Activated naive CD4-positive, alpha-beta T cell treated with anti-CD3 and anti-CD28 coated beads, Interleukin-2, amount 10 ng/mL, durations not matched to agents 7 days and 5 days (primary cell): ENCODE data around the gene OS9.
"Not testable (repeated sequence)": the region's sequence is repeated elsewhere in the genome, so short reads cannot be mapped to it uniquely, and the experiment has no call there.

Experiments used
- CTCF ChIA-PET: fragments of 350-600 bp; sonication (Branson Sonifier 250); formaldehyde crosslinking; loops from one replicate; lab custom pipeline; 2021; ENCODE audit warnings: antibody characterized with exemption; lab: Charles Lee
- DNase-seq: peaks from one replicate; pipeline ENCODE4 v3.0.0-alpha.2; 2020
- H3K27ac Mint-ChIP-seq: one replicate; pipeline ENCODE4 v1.8.0; 2021; ENCODE audit warnings: mild to moderate bottlenecking, moderate library complexity, mixed read lengths
- H3K27me3 Mint-ChIP-seq: one replicate; pipeline ENCODE4 v1.8.0; 2021; ENCODE audit warnings: mild to moderate bottlenecking, mixed read lengths
- H3K36me3 Mint-ChIP-seq: one replicate; pipeline ENCODE4 v1.8.0; 2021; ENCODE audit warnings: mixed read lengths
- H3K4me1 Mint-ChIP-seq: one replicate; pipeline ENCODE4 v1.8.0; 2021; ENCODE audit warnings: mixed read lengths
- H3K4me3 Mint-ChIP-seq: one replicate; pipeline ENCODE4 v1.8.0; 2021; ENCODE audit warnings: mild to moderate bottlenecking, moderate library complexity, mixed read lengths
- H3K9me3 Mint-ChIP-seq: one replicate; pipeline ENCODE4 v1.8.0; 2021; ENCODE audit warnings: mixed read lengths

OS9 gene

DNA sequence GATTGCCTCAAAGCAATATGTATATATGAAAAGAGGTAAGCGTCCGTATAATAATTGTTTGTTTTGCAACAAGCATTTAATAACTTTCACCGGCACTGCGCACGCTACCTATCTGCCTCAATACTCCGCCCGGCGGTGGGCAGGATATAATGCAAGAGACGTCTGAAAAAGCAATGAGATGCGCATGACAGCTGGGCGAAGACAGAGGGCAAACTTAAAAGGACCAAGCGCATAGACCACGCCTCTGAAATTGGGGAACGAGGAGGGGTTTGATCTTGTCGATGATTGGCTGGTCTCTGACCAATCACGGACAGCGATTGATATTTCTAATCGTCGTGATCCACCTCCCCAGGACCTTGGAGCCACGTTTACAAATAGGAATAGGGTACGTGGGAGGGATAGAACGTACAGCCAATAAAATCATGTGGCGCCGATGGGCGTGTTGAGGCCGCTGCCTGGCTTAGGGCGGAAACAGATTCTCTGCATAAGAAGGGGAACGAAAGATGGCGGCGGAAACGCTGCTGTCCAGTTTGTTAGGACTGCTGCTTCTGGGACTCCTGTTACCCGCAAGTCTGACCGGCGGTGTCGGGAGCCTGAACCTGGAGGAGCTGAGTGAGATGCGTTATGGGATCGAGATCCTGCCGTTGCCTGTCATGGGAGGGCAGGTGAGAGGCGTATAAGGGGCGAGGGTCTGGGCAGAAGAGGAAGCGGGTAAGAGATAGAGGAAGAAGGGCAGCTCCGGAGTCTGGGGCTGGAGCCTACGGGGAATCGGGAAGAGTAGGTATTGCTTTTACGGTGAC lies at the start of gene OS9:
OS9 (plus strand) TSS at position 474 of the 800 bp plus-strand sequence; CDS start at position 504, 30 bp downstream.
- Mint-ChIP-seq H3K27ac (no peak within 1 kb of the TSS), H3K27me3 (no peaks in the 10 kb centered on the region), H3K36me3 (peaks cover 29% of the 10 kb centered on the region), H3K4me3 (no peak within 1 kb of the TSS), H3K4me1 (peaks cover 5% of the 10 kb centered on the region), H3K9me3 (no peaks in the 10 kb centered on the region)
- DNase-seq: peak; percentile 98
- CTCF ChIA-PET: interaction anchor here (0.7 to 3.2 kb wide), 7 partner anchors 20 to 110 kb away, joined by 3 to 13 read pairs (median 5); partner anchors contain the start of gene TSPAN31

DNA sequence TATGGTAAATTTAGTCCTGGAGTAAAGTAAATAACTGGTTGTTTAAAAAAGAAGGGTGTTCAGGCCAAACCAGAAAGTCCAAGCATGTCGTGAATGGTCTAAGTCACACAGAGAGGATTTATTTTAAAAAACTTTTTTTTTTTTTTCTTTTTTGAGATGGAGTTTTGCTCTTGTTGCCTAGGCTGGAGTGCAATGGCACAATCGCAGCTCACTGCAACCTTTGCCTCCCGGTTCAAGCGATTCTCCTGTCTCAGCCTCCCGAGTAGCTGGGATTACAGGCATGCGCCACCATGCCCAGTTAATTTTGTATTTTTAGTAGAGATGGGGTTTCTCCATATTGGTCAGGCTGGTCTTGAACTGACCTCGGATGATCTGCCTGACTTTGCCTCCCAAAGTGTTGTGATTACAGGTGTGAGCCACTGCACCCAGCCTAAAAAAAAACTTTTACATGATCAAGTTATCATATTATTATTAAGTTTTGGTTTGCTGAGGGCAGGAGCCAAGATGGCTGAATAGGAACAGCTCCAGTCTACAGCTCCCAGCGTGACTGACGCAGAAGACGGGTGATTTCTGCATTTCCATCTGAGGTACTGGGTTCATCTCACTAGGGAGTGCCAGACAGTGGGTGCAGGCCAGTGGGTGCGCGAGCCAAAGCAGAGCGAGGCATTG lies 47.8 kb upstream of the OS9 start:
- H3K4me3 Mint-ChIP-seq, H3K36me3 Mint-ChIP-seq, H3K4me1 Mint-ChIP-seq, H3K27ac Mint-ChIP-seq, DNase-seq, H3K9me3 Mint-ChIP-seq: not testable (repeated sequence)
- CTCF ChIA-PET: interaction anchor here (1.3 kb wide), 1 partner anchor 63 kb away, joined by 5 read pairs; no protein-coding TSS in a partner anchor
- H3K27me3 Mint-ChIP-seq: peaks cover 17% of the 10 kb centered on the region

- H3K27me3 Mint-ChIP-seq: peaks cover 12% of the 10 kb centered on the region
- CTCF ChIA-PET: interaction anchor here (1.3 kb wide), 1 partner anchor 64 kb away, joined by 5 read pairs; no protein-coding TSS in a partner anchor
- H3K27ac Mint-ChIP-seq: not testable (repeated sequence)
Observed at GRCh38 chr12:57646659-57647049, 47.3 kb upstream of the OS9 start.

GRCh38 chr12:57654042-57654441 lies 39.9 kb upstream of the OS9 start:
- no peaks in the 10 kb centered on the region for H3K36me3 Mint-ChIP-seq
- no peak overlapping the region for H3K4me3 Mint-ChIP-seq
- no peak for DNase-seq
- no peak overlapping the region for H3K27ac Mint-ChIP-seq
- no peaks in the 10 kb centered on the region for H3K4me1 Mint-ChIP-seq
- peaks cover 7% of the 10 kb centered on the region for H3K9me3 Mint-ChIP-seq
- CTCF ChIA-PET: interaction anchor here (0.7 kb wide), 1 partner anchor 16 kb away, joined by 3 read pairs; no protein-coding TSS in a partner anchor
- H3K27me3 Mint-ChIP-seq: peaks cover 8% of the 10 kb centered on the region

More at GRCh38 chr12:57646659-57647049, 47.3 kb upstream of the OS9 start:
- not testable (repeated sequence) for H3K9me3 Mint-ChIP-seq, H3K36me3 Mint-ChIP-seq, H3K4me3 Mint-ChIP-seq, H3K4me1 Mint-ChIP-seq, DNase-seq

GRCh38 chr12:57655541-57656240 lies 38.2 kb upstream of the OS9 start:
- H3K4me1 Mint-ChIP-seq: no peaks in the 10 kb centered on the region
- CTCF ChIA-PET: interaction anchor here (0.7 to 1.4 kb wide), 3 partner anchors 15 to 37 kb away, joined by 3 to 5 read pairs (median 3); no protein-coding TSS in a partner anchor

GRCh38 chr12:57656408-57656807 lies 37.5 kb upstream of the OS9 start:
- peaks cover 12% of the 10 kb centered on the region for H3K9me3 Mint-ChIP-seq
- H3K36me3 Mint-ChIP-seq, H3K4me1 Mint-ChIP-seq, H3K27ac Mint-ChIP-seq, H3K4me3 Mint-ChIP-seq, DNase-seq: not testable (repeated sequence)
- CTCF ChIA-PET: interaction anchor here (1.3 to 1.4 kb wide), 2 partner anchors 34 to 37 kb away, joined by 3 to 5 read pairs; no protein-coding TSS in a partner anchor
- H3K27me3 Mint-ChIP-seq: peaks cover 14% of the 10 kb centered on the region

More at GRCh38 chr12:57655541-57656240, 38.2 kb upstream of the OS9 start:
- H3K9me3 Mint-ChIP-seq: peaks cover 7% of the 10 kb centered on the region
- no peaks in the 10 kb centered on the region for H3K36me3 Mint-ChIP-seq
- H3K27me3 Mint-ChIP-seq: peaks cover 14% of the 10 kb centered on the region
- no peak for DNase-seq
- no peak overlapping the region for H3K27ac Mint-ChIP-seq
- no peak overlapping the region for H3K4me3 Mint-ChIP-seq

GRCh38 chr12:57657744-57658143 lies 36.2 kb upstream of the OS9 start:
- no peaks in the 10 kb centered on the region for H3K4me1 Mint-ChIP-seq
- H3K4me3 Mint-ChIP-seq: no peak overlapping the region
- peaks cover 14% of the 10 kb centered on the region for H3K9me3 Mint-ChIP-seq
- CTCF ChIA-PET: interaction anchor here (1.3 to 2.0 kb wide), 2 partner anchors 20 to 74 kb away, joined by 3 to 6 read pairs; no protein-coding TSS in a partner anchor
- H3K27me3 Mint-ChIP-seq: peaks cover 14% of the 10 kb centered on the region
- H3K36me3 Mint-ChIP-seq: no peaks in the 10 kb centered on the region
- DNase-seq: no peak
- H3K27ac Mint-ChIP-seq: no peak overlapping the region

GRCh38 chr12:57658890-57659289 lies 35.0 kb upstream of the OS9 start:
- Mint-ChIP-seq H3K36me3 (no peaks in the 10 kb centered on the region), H3K4me1 (no peaks in the 10 kb centered on the region), H3K27me3 (peaks cover 14% of the 10 kb centered on the region), H3K9me3 (peaks cover 13% of the 10 kb centered on the region), H3K27ac (no peak overlapping the region), H3K4me3 (no peak overlapping the region)
- CTCF ChIA-PET: interaction anchor here (2.0 kb wide), 1 partner anchor 21 kb away, joined by 6 read pairs; no protein-coding TSS in a partner anchor
- no peak for DNase-seq

DNA sequence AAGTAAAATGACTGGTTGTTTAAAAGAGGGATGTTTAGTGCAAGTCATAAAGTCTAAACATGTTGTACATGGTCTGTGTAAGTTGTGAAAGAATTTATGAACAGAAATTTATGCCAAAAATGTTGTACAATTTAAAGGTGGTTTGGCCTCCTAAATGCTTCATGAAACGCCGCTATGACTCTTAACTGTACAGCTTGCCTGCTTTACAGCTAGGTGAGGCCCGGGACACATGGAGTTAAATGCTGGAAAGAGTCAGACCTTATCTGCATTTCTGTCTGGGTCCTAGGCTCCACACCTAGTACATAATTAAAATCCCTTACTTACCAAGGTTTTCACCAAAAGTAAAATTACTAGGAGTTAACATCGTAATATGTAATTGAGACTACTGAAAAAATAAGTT lies 32.6 kb upstream of the OS9 start:
- Mint-ChIP-seq H3K36me3 (no peaks in the 10 kb centered on the region), H3K4me3 (no peak overlapping the region), H3K27ac (no peak overlapping the region), H3K9me3 (peaks cover 13% of the 10 kb centered on the region), H3K27me3 (peaks cover 14% of the 10 kb centered on the region), H3K4me1 (no peaks in the 10 kb centered on the region)
- CTCF ChIA-PET: no interaction called here
- DNase-seq: no peak

- H3K27me3 Mint-ChIP-seq, H3K9me3 Mint-ChIP-seq, DNase-seq, H3K4me1 Mint-ChIP-seq, H3K27ac Mint-ChIP-seq, H3K36me3 Mint-ChIP-seq, CTCF ChIA-PET, H3K4me3 Mint-ChIP-seq: not testable (repeated sequence)
Observed at GRCh38 chr12:57665066-57665820, 28.7 kb upstream of the OS9 start.

DNA sequence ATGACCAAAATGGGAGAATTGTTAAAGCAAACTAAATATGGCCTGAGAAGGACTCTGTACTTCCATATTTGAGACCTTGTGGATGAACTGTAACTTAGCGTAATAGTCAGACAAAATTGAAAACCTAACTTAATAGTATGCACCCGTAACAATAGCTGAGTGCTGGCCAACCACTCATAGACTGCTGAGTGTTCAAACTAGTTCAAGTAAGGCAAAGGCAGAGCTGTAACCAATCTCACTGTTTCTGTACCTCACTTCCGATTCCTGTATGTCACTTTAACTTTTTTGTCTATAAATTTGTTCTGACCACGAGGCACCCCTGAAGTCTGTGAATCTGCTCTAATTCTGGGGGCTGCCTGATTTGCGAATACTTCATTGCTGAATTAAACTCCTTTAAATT lies 27.0 kb upstream of the OS9 start:
- DNase-seq: no peak
- CTCF ChIA-PET: no interaction called here
- H3K27me3 Mint-ChIP-seq: peaks cover 4% of the 10 kb centered on the region
- H3K9me3 Mint-ChIP-seq: peaks cover 2% of the 10 kb centered on the region
- no peaks in the 10 kb centered on the region for H3K36me3 Mint-ChIP-seq
- H3K4me3 Mint-ChIP-seq: no peak overlapping the region
- no peak overlapping the region for H3K27ac Mint-ChIP-seq
- no peaks in the 10 kb centered on the region for H3K4me1 Mint-ChIP-seq

DNA sequence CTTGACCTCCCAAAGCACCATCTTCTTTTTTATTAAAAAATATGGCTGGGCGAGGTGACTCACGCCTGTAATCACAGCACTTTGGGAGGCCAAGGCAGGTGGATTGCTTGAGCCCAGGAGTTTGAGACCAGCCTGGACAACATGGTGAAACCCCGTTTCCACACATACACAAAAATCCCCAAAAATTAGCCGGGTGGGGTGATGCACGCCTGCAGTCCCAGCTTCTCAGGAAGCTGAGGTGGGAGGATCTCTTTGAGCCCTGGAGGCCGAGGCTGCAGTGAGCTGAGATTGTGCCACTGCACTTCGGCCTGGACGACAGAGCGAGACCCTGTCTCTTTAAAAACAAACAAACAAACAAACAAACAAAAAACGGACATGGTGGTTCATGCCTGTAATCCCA lies 24.2 kb upstream of the OS9 start:
- H3K4me3 Mint-ChIP-seq, H3K27ac Mint-ChIP-seq, H3K4me1 Mint-ChIP-seq, H3K27me3 Mint-ChIP-seq, CTCF ChIA-PET, H3K9me3 Mint-ChIP-seq, H3K36me3 Mint-ChIP-seq, DNase-seq: not testable (repeated sequence)

GRCh38 chr12:57671811-57672210 lies 22.1 kb upstream of the OS9 start:
- CTCF ChIA-PET, H3K27ac Mint-ChIP-seq, H3K27me3 Mint-ChIP-seq, H3K4me3 Mint-ChIP-seq, H3K4me1 Mint-ChIP-seq, H3K36me3 Mint-ChIP-seq, DNase-seq, H3K9me3 Mint-ChIP-seq: not testable (repeated sequence)
